ENCODE data around the gene TSFM. TPM values are rescaled to one million over a fixed set of nuclear protein-coding genes. Genes with fewer than 3 reads are reported as not detected.
A peak's percentile ranks its signal among the peaks of the same experiment; 100 is the strongest.

The TSFM gene
- total and polyA plus RNA-seq, 2 of the 4 experiments (the other 2 are of a cell fraction) = 11.5 to 14.0 TPM

- no peak for TF ChIP-seq FOS (IDR thresholded peaks at IDR 0.05; ENCODE audit: low read depth, low read length)
Observed at GRCh38 chr12:57771236-57771872, 11.2 kb upstream of the TSFM start (continued).

GRCh38 chr12:57771873-57772428 is 10.6 kb upstream of the TSFM start, which contains the start of gene METTL1:
METTL1 (minus strand) TSS chr12:57772105; CDS start chr12:57772083, 22 bp downstream.
- Histone ChIP-seq H3K79me1 (ENCODE audit: low read depth in 1 of 2, low read length in 2 of 2) (peaks cover 16 to 29% of the 10 kb centered on the region in 2 experiments; a peak in 3 of 4 replicates), H2BK20ac (ENCODE audit: low read depth, low read length) (0 out of 2 replicates have a peak within 1 kb of the TSS, but pooled peaks have one; percentile 8), H3K9ac (ENCODE audit: low read depth, low read length) (peak within 1 kb of the TSS; percentile 99), H2AK9ac (replicated peaks; ENCODE audit: low read depth, low read length, poor library complexity) (peak within 1 kb of the TSS; percentile 97), H3K9me3 (ENCODE audit: control insufficient read depth, insufficient read depth, low read length) (no peaks in the 10 kb centered on the region), H3K4me3 (ENCODE audit: insufficient read depth, low read depth, low read length) (peak within 1 kb of the TSS; percentile 78), H3K27me3 (ENCODE audit: control insufficient read depth, insufficient read depth, low read length) (peaks cover 1% of the 10 kb centered on the region), H4K20me1 (ENCODE audit: insufficient read depth, low read length) (no peaks in the 10 kb centered on the region), H4K8ac (ENCODE audit: low read depth in 2 of 2, low read length in 2 of 2) (peak within 1 kb of the TSS; percentile 93 to 99), H2BK120ac (ENCODE audit: low read depth, low read length) (peak within 1 kb of the TSS; percentile 86), H4K91ac (ENCODE audit: insufficient read depth, low read depth, low read length) (peak within 1 kb of the TSS; percentile 95), H3K4me2 (ENCODE audit: low read depth, low read length) (peak within 1 kb of the TSS; percentile 95), H3K36me3 (ENCODE audit: control insufficient read depth, insufficient read depth, low read length) (peaks cover 3% of the 10 kb centered on the region), H3K18ac (ENCODE audit: low read depth, low read length) (peak within 1 kb of the TSS; percentile 62), H2AK5ac (ENCODE audit: low read depth, low read length) (peak within 1 kb of the TSS; percentile 91), H2BK15ac (ENCODE audit: low read depth, low read length) (peak within 1 kb of the TSS; percentile 78; the same call in 2 of the 3 replicates), H4K5ac (ENCODE audit: low read depth, low read length) (peak within 1 kb of the TSS; percentile 91), H2BK5ac (ENCODE audit: low read depth, low read length, poor library complexity, severe bottlenecking) (peak within 1 kb of the TSS; percentile 78), H3K9me1 (ENCODE audit: insufficient read depth, low read length) (peaks cover 9% of the 10 kb centered on the region), H3K23ac (ENCODE audit: low read depth, low read length) (peak within 1 kb of the TSS; percentile 98), H3K4ac (ENCODE audit: low read depth, low read length) (peak within 1 kb of the TSS; percentile 98), H3K27ac (ENCODE audit: insufficient read depth, low read length) (peak within 1 kb of the TSS; percentile 82), H3K56ac (ENCODE audit: extremely low read depth, insufficient read depth, low read length) (peak within 1 kb of the TSS; percentile 88), H3K14ac (replicated peaks; ENCODE audit: low read depth, low read length) (peak within 1 kb of the TSS; percentile 95), H2AFZ (replicated peaks; ENCODE audit: low read length, poor library complexity) (peak within 1 kb of the TSS; percentile 99), H3K4me1 (ENCODE audit: control insufficient read depth, insufficient read depth, low read length) (peaks cover 6% of the 10 kb centered on the region; the same call in 1 of the 2 replicates)
- dilution Hi-C loops (cut with HindIII; ENCODE audit: low sequenced_read_pairs, unreplicated experiment) (no loop called here), intact Hi-C loops (cut with micrococcal nuclease) (no loop called here), in situ Hi-C loops (cut with MboI; ENCODE audit: low sequenced_read_pairs) (no loop called here)
- CTCF ChIA-PET = no interaction called here
- BruUV-seq (replicated peaks) = no TSS peak
- DNase-seq (peak; percentile 97), ATAC-seq (ENCODE audit: low read depth) (peak; percentile 93)
- no peak for TF ChIP-seq FOS (IDR thresholded peaks at IDR 0.05; ENCODE audit: low read depth, low read length)
- TF ChIP-seq POLR2A (IDR thresholded peaks at IDR 0.05; ENCODE audit: low read depth, low read length) = peak; percentile 93
- no peak for TF ChIP-seq RAD21 (IDR thresholded peaks at IDR 0.05; ENCODE audit: low read length)
- peak; percentile 100 for TF ChIP-seq MXI1 (IDR thresholded peaks at IDR 0.05; ENCODE audit: borderline replicate concordance, low read depth, low read length)
- TF ChIP-seq SMC3 (IDR thresholded peaks at IDR 0.05; ENCODE audit: low read depth, low read length) = no peak
- peak; percentile 93 for TF ChIP-seq MAZ (IDR thresholded peaks at IDR 0.05; ENCODE audit: borderline replicate concordance, low read depth, low read length)
- peak; percentile 59; the same call in 1 of the 2 replicates for TF ChIP-seq USF2 (IDR thresholded peaks at IDR 0.05; ENCODE audit: low read depth, low read length)
- TF ChIP-seq CTCF (conservative IDR thresholded peaks at IDR 0.05; ENCODE audit: low read depth, low read length) = no peak
- TF ChIP-seq CHD1 (IDR thresholded peaks at IDR 0.05; ENCODE audit: low read depth, low read length) = 0 out of 2 replicates have a peak, but pooled peaks have one; percentile 80
- POLR2A ChIA-PET (ENCODE audit: unreplicated experiment) = interaction anchor here (0.9 kb wide), 1 partner anchor 27 kb away, joined by 4 read pairs; the partner anchor contains the start of gene TSPAN31
- WGBS, 2 experiments (ENCODE audit: extremely low coverage in 2 of 2, insufficient read length in 1 of 2) = 0% methylated on average over 14 of the region's 28 CpGs; no CpG with 5 or more reads in 1 of the 2 experiments
